GM18873 (cell line): Measurements from ENCODE around the gene MOV10L1.
"Not testable (repeated sequence)": the region's sequence is repeated elsewhere in the genome, so short reads cannot be mapped to it uniquely, and the experiment has no call there.

Experiments
- ATAC-seq: cut with Tn5 transposase; IDR thresholded peaks from one replicate; pipeline ENCODE4 v1.9.1; 2021; ENCODE audit warnings: mild to moderate bottlenecking, moderate library complexity, moderate number of reproducible peaks; ENCODE audit not compliant: unreplicated experiment, low FRiP score

The MOV10L1 gene

GRCh38 chr22:50151571-50152537, 62.0 kb downstream of the MOV10L1 start:
- no peak for ATAC-seq

- no peak for ATAC-seq
These were observed 63.4 kb downstream of the MOV10L1 start for GRCh38 chr22:50153056-50153755.

- no peak for ATAC-seq
These were observed 63.9 kb downstream of the MOV10L1 start for GRCh38 chr22:50153756-50154140.

- ATAC-seq, result no peak
These were observed 68.0 kb downstream of the MOV10L1 start for GRCh38 chr22:50157709-50158375.

- no peak for ATAC-seq
These were observed 71.1 kb downstream of the MOV10L1 start for GRCh38 chr22:50160947-50161346.

- ATAC-seq, result no peak
These were observed 71.9 kb downstream of the MOV10L1 start for GRCh38 chr22:50161508-50162390.

GRCh38 chr22:50162391-50162956, 72.7 kb downstream of the MOV10L1 start:
- ATAC-seq, result no peak

GRCh38 chr22:50165436-50166123, 75.8 kb downstream of the MOV10L1 start:
- no peak for ATAC-seq

- no peak for ATAC-seq
These were observed 78.1 kb downstream of the MOV10L1 start for GRCh38 chr22:50167689-50168489.

GRCh38 chr22:50168490-50169180, 78.8 kb downstream of the MOV10L1 start:
- not testable (repeated sequence) for ATAC-seq

GRCh38 chr22:50169181-50169759, 79.5 kb downstream of the MOV10L1 start:
- ATAC-seq, result no peak

- no peak for ATAC-seq
These were observed 80.1 kb downstream of the MOV10L1 start for GRCh38 chr22:50169774-50170341.

GRCh38 chr22:50170453-50171318, 80.9 kb downstream of the MOV10L1 start, which contains the start of gene PANX2:
PANX2 (plus strand) TSS chr22:50170731; CDS start chr22:50170731, 0 bp downstream.
- no peak for ATAC-seq

- ATAC-seq, result no peak
These were observed 81.6 kb downstream of the MOV10L1 start for GRCh38 chr22:50171319-50171964.

- ATAC-seq, result no peak
These were observed 82.2 kb downstream of the MOV10L1 start for GRCh38 chr22:50171965-50172421.
